Right cardiac atrium (tissue), 5 donors: Measurements from ENCODE around the gene LHX3. TPM values are rescaled to one million over a fixed set of nuclear protein-coding genes. Genes with fewer than 3 reads are reported as not detected.
A peak's percentile ranks its signal among the peaks of the same experiment; 100 is the strongest.
"Not testable (repeated sequence)": the region's sequence is repeated elsewhere in the genome, so short reads cannot be mapped to it uniquely, and the experiment has no call there.

Experiments used
- ATAC-seq, 2 donors: fragments of 200-7000 bp; cut with Tn5 transposase; one replicate each; pipeline versions ENCODE4 v1.8.0 to v1.9.1; 2020; ENCODE audit warnings: moderate library complexity in 2 of 2, mild to moderate bottlenecking in 1 of 2
- DNase-seq, 3 donors: peaks; one replicate each; pipeline ENCODE4 v3.0.0-alpha.2; 2020
- H3K27ac ChIP-seq: one replicate; pipeline ENCODE4 v1.5.1; 2013; ENCODE audit warnings: mild to moderate bottlenecking, low read length, control low read depth, moderate library complexity
- H3K27me3 ChIP-seq: one replicate; pipeline ENCODE4 v1.6.1; 2013; ENCODE audit not compliant: control insufficient read depth, insufficient read depth
- H3K4me1 ChIP-seq: one replicate; pipeline ENCODE4 v1.6.1; 2013; ENCODE audit warnings: low read length; ENCODE audit not compliant: control insufficient read depth, insufficient read depth
- H3K4me3 ChIP-seq: one replicate; pipeline ENCODE4 v1.5.1; 2013; ENCODE audit warnings: low read length, control low read depth
- H3K9me3 ChIP-seq: one replicate; pipeline ENCODE4 v1.6.1; 2013; ENCODE audit warnings: low read length; ENCODE audit not compliant: control insufficient read depth
- WGBS: extraction: QIAGEN DNeasy Blood & Tissue Kit; methylation state at CpG from one replicate; pipeline ENCODE4 v1.1.7; 2013; 5-methylcytosine and 5-hydroxymethylcytosine counted together
- intact Hi-C, 4 donors: fragments of 100-400 bp; cut with DNase I; formaldehyde crosslinking; loops; one replicate each; pipeline versions ENCODE4 v1.11.0 to v1.14.0; 2022 to 2023
- polyA plus RNA-seq: library from polyadenylated mRNA; stranded (reverse); fragments of 200-250 nt; gene quantifications from one replicate; pipeline ENCODE4 v1.2.3, GENCODE V29; 2013
- total RNA-seq, 4 donors: library from RNA; stranded (reverse); fragmentation: NEBNext Ultra II Directional; extraction: Animal tissue kit (Norgen Biotek cat#: 25700); gene quantifications; one replicate each; pipeline ENCODE4 v1.2.1, GENCODE V29; 2021
- donor health status: healthy with polysubstance abuse.
- donor health status: DM: no; HTN: yes; CAD: no.
- donor health status: DM: no; HTN: no; CAD: no.
- donor health status: DM: no; HTN: yes; CAD: no; lungs with severe emphysema.
- donor health status: DM: yes; HTN: yes; CAD: no.

Gene LHX3
- total and polyA plus RNA-seq, 5 donors, result not detected

- no peaks in the 10 kb centered on the region for H3K9me3 ChIP-seq
- peak overlapping the region; percentile 65 for H3K27ac ChIP-seq
- peak; percentile 25 to 72 for ATAC-seq
- DNase-seq, result no peak
- intact Hi-C loops, result no loop called here
- no peaks in the 10 kb centered on the region for H3K27me3 ChIP-seq
- no peak overlapping the region for H3K4me3 ChIP-seq
- H3K4me1 ChIP-seq, result peaks cover 12% of the 10 kb centered on the region
- 56% methylated on average over 2 of the region's 2 CpGs for WGBS
These were observed 35.0 kb upstream of the LHX3 start for GRCh38 chr9:136239983-136240330.

GRCh38 chr9:136239135-136239982 lies 34.4 kb upstream of the LHX3 start:
- intact Hi-C loops, result no loop called here
- 60% methylated on average over 25 of the region's 25 CpGs for WGBS
- Histone ChIP-seq H3K27me3 (no peaks in the 10 kb centered on the region), H3K4me3 (no peak overlapping the region), H3K4me1 (peaks cover 8% of the 10 kb centered on the region), H3K27ac (peak overlapping the region; percentile 65), H3K9me3 (no peaks in the 10 kb centered on the region)
- ATAC-seq, result peak in 1 of 2 donors; percentile 15
- DNase-seq, result no peak

- WGBS, result 75% methylated on average over 12 of the region's 12 CpGs
- H3K27me3 ChIP-seq, result no peaks in the 10 kb centered on the region
- DNase-seq (peak in 1 of 3 donors; percentile 49), ATAC-seq (no peak)
- H3K4me1 ChIP-seq, result peaks cover 7% of the 10 kb centered on the region
- H3K9me3 ChIP-seq, result no peaks in the 10 kb centered on the region
- H3K4me3 ChIP-seq, result no peak overlapping the region
- intact Hi-C loops, result no loop called here
- no peak overlapping the region for H3K27ac ChIP-seq
These were observed 33.4 kb upstream of the LHX3 start for GRCh38 chr9:136238342-136238732.

- 91% methylated on average over 32 of the region's 32 CpGs for WGBS
- H3K9me3 ChIP-seq, result no peaks in the 10 kb centered on the region
- intact Hi-C loops, result no loop called here
- no peaks in the 10 kb centered on the region for H3K27me3 ChIP-seq
- DNase-seq (peak in 1 of 3 donors; percentile 39), ATAC-seq (no peak)
- no peak overlapping the region for H3K4me3 ChIP-seq
- no peak overlapping the region for H3K27ac ChIP-seq
- H3K4me1 ChIP-seq, result peaks cover 7% of the 10 kb centered on the region
These were observed 32.8 kb upstream of the LHX3 start for GRCh38 chr9:136237486-136238341.

GRCh38 chr9:136236471-136237410 lies 31.8 kb upstream of the LHX3 start:
- H3K4me1 ChIP-seq, H3K9me3 ChIP-seq, intact Hi-C loops, H3K27me3 ChIP-seq, H3K27ac ChIP-seq, H3K4me3 ChIP-seq, ATAC-seq: not testable (repeated sequence)
- peak in 1 of 3 donors; percentile 55 for DNase-seq
- 96% methylated on average over 43 of the region's 43 CpGs for WGBS

- DNase-seq, result peak in 1 of 3 donors; percentile 45
- WGBS, result 91% methylated on average over 27 of the region's 27 CpGs
- no peak for ATAC-seq
- H3K27ac ChIP-seq, result no peak overlapping the region
- no peaks in the 10 kb centered on the region for H3K27me3 ChIP-seq
- H3K4me1 ChIP-seq, result peaks cover 7% of the 10 kb centered on the region
- no peak overlapping the region for H3K4me3 ChIP-seq
- no peaks in the 10 kb centered on the region for H3K9me3 ChIP-seq
- intact Hi-C loops, result no loop called here
These were observed 31.0 kb upstream of the LHX3 start for GRCh38 chr9:136235709-136236455.

GRCh38 chr9:136235171-136235570 lies 30.2 kb upstream of the LHX3 start:
- DNase-seq (peak in 1 of 3 donors; percentile 33), ATAC-seq (no peak)
- WGBS, result 96% methylated on average over 17 of the region's 17 CpGs
- Histone ChIP-seq H3K4me1 (peaks cover 5% of the 10 kb centered on the region), H3K27ac (no peak overlapping the region), H3K9me3 (no peaks in the 10 kb centered on the region), H3K27me3 (no peaks in the 10 kb centered on the region), H3K4me3 (no peak overlapping the region)
- intact Hi-C loops, result no loop called here

GRCh38 chr9:136234597-136234996 lies 29.7 kb upstream of the LHX3 start:
- no peaks in the 10 kb centered on the region for H3K27me3 ChIP-seq
- ATAC-seq (peak in 1 of 2 donors; percentile 45), DNase-seq (peak in 1 of 3 donors; percentile 21)
- H3K4me1 ChIP-seq, result peaks cover 5% of the 10 kb centered on the region
- H3K27ac ChIP-seq, result no peak overlapping the region
- 95% methylated on average over 21 of the region's 21 CpGs for WGBS
- no peaks in the 10 kb centered on the region for H3K9me3 ChIP-seq
- H3K4me3 ChIP-seq, result no peak overlapping the region
- intact Hi-C loops, result no loop called here

- 89% methylated on average over 14 of the region's 14 CpGs for WGBS
- Histone ChIP-seq H3K4me1 (no peaks in the 10 kb centered on the region), H3K27ac (no peak overlapping the region), H3K4me3 (no peak overlapping the region), H3K9me3 (no peaks in the 10 kb centered on the region), H3K27me3 (no peaks in the 10 kb centered on the region)
- ATAC-seq, result no peak
- peak in 1 of 3 donors; percentile 17 for DNase-seq
- intact Hi-C loops, result no loop called here
These were observed 28.9 kb upstream of the LHX3 start for GRCh38 chr9:136233868-136234267.

GRCh38 chr9:136233411-136233810 lies 28.5 kb upstream of the LHX3 start:
- no peak overlapping the region for H3K4me3 ChIP-seq
- H3K9me3 ChIP-seq, result no peaks in the 10 kb centered on the region
- no peaks in the 10 kb centered on the region for H3K4me1 ChIP-seq
- no peaks in the 10 kb centered on the region for H3K27me3 ChIP-seq
- ATAC-seq (no peak), DNase-seq (peak in 1 of 3 donors; percentile 7)
- no peak overlapping the region for H3K27ac ChIP-seq
- intact Hi-C loops, result no loop called here
- WGBS, result 75% methylated on average over 15 of the region's 15 CpGs
